Measurements from ENCODE around the gene OCA2. TPM values are rescaled to one million over a fixed set of nuclear protein-coding genes. Genes with fewer than 3 reads are reported as not detected.
A peak's percentile ranks its signal among the peaks of the same experiment; 100 is the strongest.
"Not testable (repeated sequence)": the region's sequence is repeated elsewhere in the genome, so short reads cannot be mapped to it uniquely, and the experiment has no call there.

Gene OCA2
- total RNA-seq, 3 donors from 2014 or later (not counting 1 experiment from before 2014, with no cell fraction given), result 0.35 to 1.5 (median 0.56) TPM

DNA sequence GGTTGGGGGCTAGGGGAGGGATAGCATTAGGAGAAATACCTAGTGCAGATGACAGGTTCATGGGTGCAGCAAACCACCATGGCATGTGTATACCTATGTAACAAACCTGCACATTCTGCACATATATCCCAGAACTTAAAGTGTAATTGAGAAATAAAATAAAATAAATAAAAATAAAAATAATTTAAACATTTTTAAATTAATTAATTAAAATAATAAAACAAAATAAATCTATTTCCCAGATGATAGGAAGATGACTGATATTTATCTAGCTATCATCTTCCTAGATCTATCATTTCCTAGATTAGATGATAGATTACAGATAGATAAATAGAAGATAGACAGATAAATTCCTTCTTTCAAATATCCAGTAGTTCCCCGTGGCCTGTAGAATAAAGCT lies 137.3 kb downstream of the OCA2 start:
- no peak overlapping the region for H3K4me3 Mint-ChIP-seq
- no peaks in the 10 kb centered on the region for H3K9me3 ChIP-seq (ENCODE audit: control insufficient read depth, insufficient read depth, low read length)
- H3K36me3 Mint-ChIP-seq, result no peaks in the 10 kb centered on the region
- H3K4me3 ChIP-seq (ENCODE audit: low read length), result no peak overlapping the region
- 82% methylated on average over 1 of the region's 1 CpG for WGBS (ENCODE audit: insufficient coverage)
- H3K4me1 ChIP-seq (ENCODE audit: control insufficient read depth, insufficient read depth, low read length), result no peaks in the 10 kb centered on the region
- H3K27me3 ChIP-seq (ENCODE audit: control insufficient read depth, insufficient read depth, low read length), result no peaks in the 10 kb centered on the region
- TF ChIP-seq, protein P1, sequence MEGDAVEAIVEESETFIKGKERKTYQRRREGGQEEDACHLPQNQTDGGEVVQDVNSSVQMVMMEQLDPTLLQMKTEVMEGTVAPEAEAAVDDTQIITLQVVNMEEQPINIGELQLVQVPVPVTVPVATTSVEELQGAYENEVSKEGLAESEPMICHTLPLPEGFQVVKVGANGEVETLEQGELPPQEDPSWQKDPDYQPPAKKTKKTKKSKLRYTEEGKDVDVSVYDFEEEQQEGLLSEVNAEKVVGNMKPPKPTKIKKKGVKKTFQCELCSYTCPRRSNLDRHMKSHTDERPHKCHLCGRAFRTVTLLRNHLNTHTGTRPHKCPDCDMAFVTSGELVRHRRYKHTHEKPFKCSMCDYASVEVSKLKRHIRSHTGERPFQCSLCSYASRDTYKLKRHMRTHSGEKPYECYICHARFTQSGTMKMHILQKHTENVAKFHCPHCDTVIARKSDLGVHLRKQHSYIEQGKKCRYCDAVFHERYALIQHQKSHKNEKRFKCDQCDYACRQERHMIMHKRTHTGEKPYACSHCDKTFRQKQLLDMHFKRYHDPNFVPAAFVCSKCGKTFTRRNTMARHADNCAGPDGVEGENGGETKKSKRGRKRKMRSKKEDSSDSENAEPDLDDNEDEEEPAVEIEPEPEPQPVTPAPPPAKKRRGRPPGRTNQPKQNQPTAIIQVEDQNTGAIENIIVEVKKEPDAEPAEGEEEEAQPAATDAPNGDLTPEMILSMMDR (IDR thresholded peaks at IDR 0.05), result no peak
- ATAC-seq (no peak), DNase-seq (no peak)
- no peaks in the 10 kb centered on the region for H3K9me3 Mint-ChIP-seq
- no peak overlapping the region for H3K27ac Mint-ChIP-seq
- H3K27ac ChIP-seq (ENCODE audit: low read length), result no peak overlapping the region
- H3K27me3 Mint-ChIP-seq (ENCODE audit: low read depth in 2 of 2), result no peaks in the 10 kb centered on the region
- no peaks in the 10 kb centered on the region for H3K36me3 ChIP-seq (ENCODE audit: control insufficient read depth, insufficient read depth, low read length)
- intact Hi-C loops (cut with micrococcal nuclease), result no loop called here
- H3K4me1 Mint-ChIP-seq, result no peaks in the 10 kb centered on the region

DNA sequence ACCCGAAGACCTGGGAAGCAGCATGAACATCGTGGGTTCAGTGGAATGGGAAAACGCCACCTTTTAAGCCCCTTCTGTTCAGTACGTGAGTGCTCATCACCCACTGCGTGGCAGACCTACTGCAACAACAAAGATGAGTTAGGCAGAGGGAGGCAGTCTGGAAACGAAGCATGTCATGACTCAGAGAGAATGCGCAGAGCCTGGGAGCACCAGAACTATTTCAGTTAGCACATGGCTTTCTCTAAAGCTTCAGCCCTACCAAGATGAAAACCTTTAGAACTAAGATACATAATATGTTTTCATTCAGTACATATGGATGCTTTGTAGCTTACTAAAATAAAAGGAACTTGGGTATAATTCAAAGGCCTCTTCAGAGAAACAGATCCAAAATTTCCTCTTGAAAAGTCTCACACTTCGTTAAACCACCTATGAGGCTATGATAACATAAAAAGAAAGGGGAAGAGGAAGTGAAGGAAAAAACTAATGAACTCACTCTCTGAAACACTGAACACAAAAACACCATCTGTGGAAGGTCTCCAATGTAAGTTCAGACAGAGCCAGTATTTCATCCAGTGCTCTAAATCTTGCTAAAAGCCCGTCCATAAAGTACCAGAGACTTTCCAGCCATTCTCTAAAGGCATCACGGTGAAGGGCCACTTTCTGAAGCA lies 140.1 kb downstream of the OCA2 start:
- H3K27me3 Mint-ChIP-seq (ENCODE audit: low read depth in 2 of 2), result no peaks in the 10 kb centered on the region
- DNase-seq, result no peak
- Histone ChIP-seq H3K36me3 (ENCODE audit: control insufficient read depth, insufficient read depth, low read length) (no peaks in the 10 kb centered on the region), H3K27me3 (ENCODE audit: control insufficient read depth, insufficient read depth, low read length) (no peaks in the 10 kb centered on the region), H3K9me3 (ENCODE audit: control insufficient read depth, insufficient read depth, low read length) (no peaks in the 10 kb centered on the region), H3K27ac (ENCODE audit: low read length) (peak overlapping the region; percentile 62), H3K4me1 (ENCODE audit: control insufficient read depth, insufficient read depth, low read length) (no peaks in the 10 kb centered on the region), H3K4me3 (ENCODE audit: low read length) (no peak overlapping the region)
- H3K27ac Mint-ChIP-seq, result no peak overlapping the region
- ATAC-seq, result no peak
- intact Hi-C loops (cut with micrococcal nuclease), result no loop called here
- H3K4me3 Mint-ChIP-seq, result no peak overlapping the region
- WGBS (ENCODE audit: insufficient coverage), result 60% methylated on average over 9 of the region's 10 CpGs
- no peaks in the 10 kb centered on the region for H3K9me3 Mint-ChIP-seq
- TF ChIP-seq, protein P1 (IDR thresholded peaks at IDR 0.05), result no peak
- no peaks in the 10 kb centered on the region for H3K4me1 Mint-ChIP-seq
- no peaks in the 10 kb centered on the region for H3K36me3 Mint-ChIP-seq

DNA sequence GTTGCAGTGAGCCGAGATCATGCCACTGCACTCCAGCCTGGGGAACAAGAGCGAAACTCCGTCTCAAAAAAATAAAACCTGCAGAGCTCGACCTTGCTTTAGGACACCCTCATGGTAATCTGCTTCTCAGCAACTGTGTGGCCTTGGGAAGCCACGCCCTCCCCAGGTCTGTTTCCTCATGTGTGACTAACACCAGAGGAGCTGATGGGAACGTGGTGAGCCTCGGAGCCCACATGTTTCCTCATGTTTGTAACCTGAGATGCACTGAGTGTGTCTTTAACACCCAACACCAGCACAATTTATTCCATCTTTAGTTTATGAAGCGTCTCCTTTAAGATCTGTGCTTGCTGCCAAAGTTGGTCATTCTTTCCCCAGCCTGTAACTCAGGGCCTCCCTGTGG lies 142.8 kb downstream of the OCA2 start:
- Histone ChIP-seq H3K4me1 (ENCODE audit: control insufficient read depth, insufficient read depth, low read length) (no peaks in the 10 kb centered on the region), H3K4me3 (ENCODE audit: low read length) (no peak overlapping the region), H3K9me3 (ENCODE audit: control insufficient read depth, insufficient read depth, low read length) (no peaks in the 10 kb centered on the region), H3K36me3 (ENCODE audit: control insufficient read depth, insufficient read depth, low read length) (no peaks in the 10 kb centered on the region), H3K27ac (ENCODE audit: low read length) (no peak overlapping the region), H3K27me3 (ENCODE audit: control insufficient read depth, insufficient read depth, low read length) (no peaks in the 10 kb centered on the region)
- DNase-seq (no peak), ATAC-seq (no peak)
- no peaks in the 10 kb centered on the region for H3K4me1 Mint-ChIP-seq
- no peaks in the 10 kb centered on the region for H3K27me3 Mint-ChIP-seq (ENCODE audit: low read depth in 2 of 2)
- WGBS (ENCODE audit: insufficient coverage), result 58% methylated on average over 8 of the region's 8 CpGs
- H3K4me3 Mint-ChIP-seq, result no peak overlapping the region
- intact Hi-C loops (cut with micrococcal nuclease), result no loop called here
- H3K27ac Mint-ChIP-seq, result no peak overlapping the region
- H3K9me3 Mint-ChIP-seq, result no peaks in the 10 kb centered on the region
- H3K36me3 Mint-ChIP-seq, result no peaks in the 10 kb centered on the region
- TF ChIP-seq, protein P1 (IDR thresholded peaks at IDR 0.05), result no peak

DNA sequence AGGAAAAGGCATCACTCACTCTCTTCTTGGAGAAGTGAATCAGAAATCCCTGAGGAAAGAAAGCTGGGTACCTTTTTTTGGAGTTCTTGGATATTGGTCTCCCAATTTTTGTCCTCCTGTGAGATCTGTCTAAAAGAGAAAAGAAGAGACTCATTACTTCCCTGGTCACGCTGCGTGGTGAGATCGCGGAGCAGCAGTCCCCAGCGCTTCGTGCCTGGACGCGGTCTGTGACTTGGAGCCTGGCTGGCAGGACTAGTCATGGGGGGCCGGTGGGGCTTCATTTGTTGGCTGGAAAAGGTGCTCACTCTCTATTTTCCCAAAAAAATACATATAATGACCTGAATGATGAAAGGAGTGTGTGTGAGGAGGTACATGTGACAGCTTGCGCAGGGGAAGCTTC lies 144.0 kb downstream of the OCA2 start:
- Histone ChIP-seq H3K4me3 (ENCODE audit: low read length) (no peak overlapping the region), H3K4me1 (ENCODE audit: control insufficient read depth, insufficient read depth, low read length) (no peaks in the 10 kb centered on the region), H3K36me3 (ENCODE audit: control insufficient read depth, insufficient read depth, low read length) (no peaks in the 10 kb centered on the region), H3K9me3 (ENCODE audit: control insufficient read depth, insufficient read depth, low read length) (no peaks in the 10 kb centered on the region), H3K27me3 (ENCODE audit: control insufficient read depth, insufficient read depth, low read length) (no peaks in the 10 kb centered on the region), H3K27ac (ENCODE audit: low read length) (no peak overlapping the region)
- H3K27me3 Mint-ChIP-seq (ENCODE audit: low read depth in 2 of 2), result no peaks in the 10 kb centered on the region
- WGBS (ENCODE audit: insufficient coverage), result 97% methylated on average over 9 of the region's 10 CpGs
- H3K4me3 Mint-ChIP-seq, result no peak overlapping the region
- no peaks in the 10 kb centered on the region for H3K36me3 Mint-ChIP-seq
- intact Hi-C loops (cut with micrococcal nuclease), result no loop called here
- H3K9me3 Mint-ChIP-seq, result no peaks in the 10 kb centered on the region
- no peak for ATAC-seq
- no peak for DNase-seq
- no peak overlapping the region for H3K27ac Mint-ChIP-seq
- H3K4me1 Mint-ChIP-seq, result no peaks in the 10 kb centered on the region
- TF ChIP-seq, protein P1 (IDR thresholded peaks at IDR 0.05), result no peak

DNA sequence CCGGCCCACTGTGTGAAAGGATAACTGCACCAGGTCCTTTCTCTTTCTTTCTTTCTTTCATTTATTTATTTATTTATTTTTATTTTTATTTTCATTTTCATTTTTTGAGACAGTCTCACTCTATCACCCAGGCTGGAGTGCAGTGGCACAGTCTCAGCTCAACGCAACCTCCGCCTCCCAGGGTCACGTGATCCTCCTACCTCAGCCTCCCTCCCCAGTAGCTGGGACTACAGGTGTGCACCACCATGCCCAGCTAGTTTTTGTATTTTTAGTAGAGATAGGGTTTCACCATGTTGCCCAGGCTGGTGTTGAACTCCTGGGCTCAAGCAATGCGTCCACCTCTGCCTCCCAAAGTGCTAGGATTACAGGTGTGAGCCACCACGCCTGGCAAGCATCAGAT lies 146.5 kb downstream of the OCA2 start:
- H3K27me3 Mint-ChIP-seq (ENCODE audit: low read depth in 2 of 2); H3K36me3 Mint-ChIP-seq; H3K4me1 Mint-ChIP-seq; intact Hi-C loops (cut with micrococcal nuclease); H3K4me1 ChIP-seq (ENCODE audit: control insufficient read depth, insufficient read depth, low read length); H3K27me3 ChIP-seq (ENCODE audit: control insufficient read depth, insufficient read depth, low read length); H3K27ac ChIP-seq (ENCODE audit: low read length); H3K4me3 Mint-ChIP-seq; H3K4me3 ChIP-seq (ENCODE audit: low read length); H3K36me3 ChIP-seq (ENCODE audit: control insufficient read depth, insufficient read depth, low read length); DNase-seq; H3K9me3 ChIP-seq (ENCODE audit: control insufficient read depth, insufficient read depth, low read length); H3K9me3 Mint-ChIP-seq; H3K27ac Mint-ChIP-seq; ATAC-seq: not testable (repeated sequence)
- 96% methylated on average over 5 of the region's 6 CpGs for WGBS (ENCODE audit: insufficient coverage)
